GM21529 (cell line): Measurements from ENCODE around the gene NUMBL.

ENCODE experiments used
- ATAC-seq: cut with Tn5 transposase; IDR thresholded peaks from one replicate; pipeline ENCODE4 v1.9.1; 2021; ENCODE audit not compliant: unreplicated experiment

The NUMBL gene

GRCh38 chr19:40716482-40717324, 26.3 kb upstream of the NUMBL start, which contains the start of the genes COQ8B and ITPKC:
Gene COQ8B, minus strand, starts transcription at chr19:40716886. Its CDS starts 2,254 bp downstream, at chr19:40714632.
Gene ITPKC, plus strand, starts transcription at chr19:40717112. Its CDS starts 24 bp downstream, at chr19:40717136.
- peak; percentile 67 for ATAC-seq

GRCh38 chr19:40716031-40716481, 25.6 kb upstream of the NUMBL start:
- ATAC-seq: no peak

- ATAC-seq: peak; percentile 59
These were observed 24.2 kb upstream of the NUMBL start for GRCh38 chr19:40714441-40715299.

- no peak for ATAC-seq
These were observed 23.5 kb upstream of the NUMBL start for GRCh38 chr19:40713939-40714338.

- no peak for ATAC-seq
These were observed 19.4 kb upstream of the NUMBL start for GRCh38 chr19:40709817-40710216.

- ATAC-seq: no peak
These were observed 17.2 kb upstream of the NUMBL start for GRCh38 chr19:40707615-40708014.

GRCh38 chr19:40705950-40706619, 15.6 kb upstream of the NUMBL start:
- no peak for ATAC-seq

GRCh38 chr19:40705362-40705651, 14.9 kb upstream of the NUMBL start:
- ATAC-seq: no peak

- ATAC-seq: no peak
These were observed 14.3 kb upstream of the NUMBL start for GRCh38 chr19:40704491-40705361.

GRCh38 chr19:40703029-40703755, 12.7 kb upstream of the NUMBL start:
- ATAC-seq: no peak

- ATAC-seq: no peak
These were observed 12.0 kb upstream of the NUMBL start for GRCh38 chr19:40702337-40703012.

GRCh38 chr19:40701758-40702157, 11.3 kb upstream of the NUMBL start:
- no peak for ATAC-seq

- ATAC-seq: no peak
These were observed 9.6 kb upstream of the NUMBL start for GRCh38 chr19:40700083-40700482.

GRCh38 chr19:40697007-40697406, 6.6 kb upstream of the NUMBL start:
- no peak for ATAC-seq

- ATAC-seq: no peak
These were observed 5.4 kb upstream of the NUMBL start for GRCh38 chr19:40695881-40696280.

- ATAC-seq: no peak
These were observed 3.4 kb upstream of the NUMBL start for GRCh38 chr19:40693896-40694295.

GRCh38 chr19:40693150-40693788, 2.8 kb upstream of the NUMBL start:
- no peak for ATAC-seq

- no peak for ATAC-seq
These were observed 1.7 kb upstream of the NUMBL start for GRCh38 chr19:40692212-40692551.
